A673 (cell line): Measurements from ENCODE around the gene KXD1.

Experiments used
- EZH2 ChIP-seq: fragments of 200-600 bp; sonication (generic); IDR thresholded peaks from 2 replicates; pipeline ENCODE4 v1.6.1; 2017; ENCODE audit warnings: borderline replicate concordance, low read depth, mild to moderate bottlenecking, mixed read lengths, antibody characterized with exemption, low read length; ENCODE audit not compliant: poor library complexity, severe bottlenecking
- TF ChIP-seq, protein P1 (sequence below): fragments of 300-800, 200-600 bp; sonication (generic); conservative IDR thresholded peaks from 2 replicates; pipeline ENCODE4 v1.5.1; 2017; ENCODE audit warnings: low read depth, mild to moderate bottlenecking, antibody characterized with exemption, low read length, moderate library complexity, mixed read lengths

DNA sequence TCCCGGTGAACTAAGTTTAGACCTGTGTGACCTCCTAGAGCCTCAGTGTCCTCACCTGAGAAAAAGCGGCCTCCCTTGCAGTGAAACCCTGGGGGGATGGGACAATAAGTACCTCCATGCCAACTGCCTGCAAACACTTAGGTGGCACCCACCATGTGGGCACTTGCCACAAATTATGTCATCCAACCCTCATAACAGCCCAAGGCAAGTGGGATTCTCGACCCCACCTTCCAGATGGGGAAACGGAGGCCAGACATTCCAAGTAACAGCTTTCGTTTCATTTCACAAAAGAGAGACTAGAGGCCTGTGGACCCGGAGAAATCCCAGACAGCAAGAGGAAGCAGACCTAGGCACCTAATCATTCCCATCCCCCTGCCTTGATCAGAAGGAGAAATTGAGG is 37.8 kb downstream of the KXD1 start:
- TF ChIP-seq, protein P1, sequence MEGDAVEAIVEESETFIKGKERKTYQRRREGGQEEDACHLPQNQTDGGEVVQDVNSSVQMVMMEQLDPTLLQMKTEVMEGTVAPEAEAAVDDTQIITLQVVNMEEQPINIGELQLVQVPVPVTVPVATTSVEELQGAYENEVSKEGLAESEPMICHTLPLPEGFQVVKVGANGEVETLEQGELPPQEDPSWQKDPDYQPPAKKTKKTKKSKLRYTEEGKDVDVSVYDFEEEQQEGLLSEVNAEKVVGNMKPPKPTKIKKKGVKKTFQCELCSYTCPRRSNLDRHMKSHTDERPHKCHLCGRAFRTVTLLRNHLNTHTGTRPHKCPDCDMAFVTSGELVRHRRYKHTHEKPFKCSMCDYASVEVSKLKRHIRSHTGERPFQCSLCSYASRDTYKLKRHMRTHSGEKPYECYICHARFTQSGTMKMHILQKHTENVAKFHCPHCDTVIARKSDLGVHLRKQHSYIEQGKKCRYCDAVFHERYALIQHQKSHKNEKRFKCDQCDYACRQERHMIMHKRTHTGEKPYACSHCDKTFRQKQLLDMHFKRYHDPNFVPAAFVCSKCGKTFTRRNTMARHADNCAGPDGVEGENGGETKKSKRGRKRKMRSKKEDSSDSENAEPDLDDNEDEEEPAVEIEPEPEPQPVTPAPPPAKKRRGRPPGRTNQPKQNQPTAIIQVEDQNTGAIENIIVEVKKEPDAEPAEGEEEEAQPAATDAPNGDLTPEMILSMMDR = no peak
- no peak for TF ChIP-seq EZH2
